GM19043 (cell line): ENCODE results near the gene CCDC146.
"Not testable (repeated sequence)": the region's sequence is repeated elsewhere in the genome, so short reads cannot be mapped to it uniquely, and the experiment has no call there.

Experiments used
- ATAC-seq: cut with Tn5 transposase; IDR thresholded peaks from one replicate; pipeline ENCODE4 v1.9.1; 2021; ENCODE audit warnings: low read depth; ENCODE audit not compliant: unreplicated experiment

CCDC146 gene

DNA sequence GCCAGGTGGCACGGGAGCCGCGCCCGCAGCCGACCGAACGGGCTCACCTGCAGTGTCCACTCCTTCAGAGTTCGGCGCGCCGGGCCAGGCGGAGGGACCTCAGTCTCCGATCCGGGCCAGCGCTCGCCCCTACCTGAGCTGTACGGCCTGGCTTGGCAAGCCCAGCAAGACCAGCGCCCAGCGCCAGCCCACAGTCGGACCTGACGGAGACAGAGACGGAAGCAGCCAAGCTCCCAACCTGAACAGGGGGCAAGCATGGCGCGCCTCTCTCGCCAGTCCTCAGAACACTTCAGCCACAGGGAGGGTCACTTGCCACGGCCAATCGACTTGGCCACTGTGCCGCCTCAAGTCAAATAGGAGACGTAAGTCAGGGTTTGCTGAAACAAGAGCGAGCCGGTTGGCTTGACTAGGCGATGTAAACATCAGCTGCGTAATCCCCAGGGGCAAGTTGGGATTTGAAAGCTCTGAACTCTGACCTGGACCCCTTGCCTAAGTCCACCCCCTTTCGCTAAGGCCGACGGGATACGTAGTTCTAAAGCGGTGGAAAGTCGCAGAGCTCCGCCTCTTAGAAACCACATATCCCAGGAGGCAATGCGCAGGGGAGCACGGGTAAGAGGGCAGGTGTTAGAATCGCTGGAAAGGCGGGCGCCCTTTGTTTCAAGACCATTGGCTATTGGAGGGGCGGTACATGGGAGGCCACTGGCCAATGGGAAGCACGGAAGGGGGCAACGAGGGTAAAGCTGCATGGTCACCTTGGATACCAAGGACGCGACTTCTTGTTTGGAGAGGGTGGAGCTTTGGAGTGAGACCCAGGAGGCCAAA, at the start of gene CCDC146:
Gene CCDC146, plus strand, starts transcription at position 756 of the 822 bp plus-strand sequence. CDS start 45,054 bp downstream, outside the sequence.
- ATAC-seq = peak; percentile 99

GRCh38 chr7:77074786-77075396, 47.5 kb upstream of the CCDC146 start:
- ATAC-seq = not testable (repeated sequence)

GRCh38 chr7:77077060-77077459, 45.4 kb upstream of the CCDC146 start:
- ATAC-seq = not testable (repeated sequence)

GRCh38 chr7:77079112-77079511, 43.3 kb upstream of the CCDC146 start:
- ATAC-seq = not testable (repeated sequence)

DNA sequence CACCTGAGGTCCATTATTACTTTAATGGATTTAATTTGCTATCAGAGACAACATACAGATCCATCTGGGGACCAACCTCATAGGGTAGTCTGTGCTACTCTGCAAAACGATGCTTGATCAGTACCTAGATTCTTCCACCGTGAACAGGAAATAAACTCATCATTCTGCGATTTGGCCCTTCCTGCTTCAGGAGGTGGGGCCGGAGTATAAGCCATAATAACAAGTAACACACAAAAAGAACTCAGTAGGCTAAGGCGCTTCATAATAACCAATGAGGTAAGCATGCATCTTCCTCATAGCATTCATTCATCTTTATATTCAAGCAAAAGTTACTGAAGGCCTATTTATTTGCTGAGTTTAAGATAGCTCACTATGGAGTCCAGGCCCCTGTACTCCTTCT, 42.8 kb upstream of the CCDC146 start:
- not testable (repeated sequence) for ATAC-seq

- not testable (repeated sequence) for ATAC-seq
Observed at GRCh38 chr7:77080236-77080635, 42.2 kb upstream of the CCDC146 start.

GRCh38 chr7:77082192-77082591, 40.2 kb upstream of the CCDC146 start:
- ATAC-seq = not testable (repeated sequence)

- not testable (repeated sequence) for ATAC-seq
Observed at GRCh38 chr7:77092301-77092700, 30.1 kb upstream of the CCDC146 start.

DNA sequence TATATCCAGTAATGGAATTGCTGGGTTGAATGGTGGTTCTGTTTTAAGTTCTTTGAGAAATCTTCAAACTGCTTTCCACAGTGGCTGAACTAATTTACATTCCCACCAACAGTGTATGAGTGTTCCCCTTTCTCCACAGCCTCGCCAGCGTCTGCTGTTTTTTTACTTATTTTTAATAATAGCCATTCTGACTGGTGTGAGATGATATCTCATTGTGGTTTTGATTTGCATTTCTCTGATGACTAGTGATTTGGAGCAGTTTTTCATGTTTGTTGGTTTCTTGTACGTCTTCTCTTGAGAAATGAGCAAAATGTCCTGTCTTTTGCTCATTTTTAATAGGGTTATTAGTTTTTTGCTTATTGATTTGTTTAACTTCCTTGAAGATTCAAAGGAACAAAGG, 21.9 kb upstream of the CCDC146 start:
- ATAC-seq = not testable (repeated sequence)

GRCh38 chr7:77101187-77101586, 21.2 kb upstream of the CCDC146 start:
- not testable (repeated sequence) for ATAC-seq

DNA sequence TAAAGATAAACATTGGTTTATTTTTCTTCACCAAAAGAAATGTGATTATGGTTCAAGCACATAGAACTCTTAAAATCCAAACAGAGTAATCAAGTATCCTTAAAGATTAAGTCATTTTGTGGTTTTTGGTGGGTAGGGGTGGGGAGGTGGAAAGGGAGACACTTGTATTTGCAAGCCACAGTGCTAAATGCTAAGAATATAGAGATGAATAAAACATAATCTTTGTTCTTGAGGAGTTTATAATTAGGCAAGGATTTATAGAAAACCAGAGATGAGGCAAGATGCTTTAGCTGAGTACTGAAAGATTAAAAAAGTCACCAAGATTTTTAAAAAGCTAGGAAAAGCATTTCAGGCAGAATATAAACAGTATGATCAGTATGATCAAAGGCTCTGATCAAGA, 19.7 kb upstream of the CCDC146 start:
- not testable (repeated sequence) for ATAC-seq

DNA sequence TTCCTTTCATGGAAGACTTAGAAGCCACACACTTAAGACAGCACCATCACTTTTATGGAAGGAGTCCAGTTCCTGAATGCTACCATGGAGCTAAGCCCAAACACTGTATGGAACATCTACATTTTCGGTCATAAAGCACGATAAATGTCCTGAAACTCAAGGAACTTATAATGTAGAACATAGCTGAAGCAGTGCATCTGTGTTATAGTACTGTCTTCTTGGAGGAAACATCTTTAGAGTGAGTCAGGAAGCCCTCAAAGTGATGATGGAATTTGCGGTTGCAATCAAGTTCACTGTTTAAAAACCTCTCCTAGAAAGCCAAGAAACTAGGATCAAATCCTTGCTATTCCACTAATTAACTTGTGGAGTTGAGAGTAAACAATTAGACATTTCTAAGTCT, 16.5 kb upstream of the CCDC146 start:
- ATAC-seq = not testable (repeated sequence)

DNA sequence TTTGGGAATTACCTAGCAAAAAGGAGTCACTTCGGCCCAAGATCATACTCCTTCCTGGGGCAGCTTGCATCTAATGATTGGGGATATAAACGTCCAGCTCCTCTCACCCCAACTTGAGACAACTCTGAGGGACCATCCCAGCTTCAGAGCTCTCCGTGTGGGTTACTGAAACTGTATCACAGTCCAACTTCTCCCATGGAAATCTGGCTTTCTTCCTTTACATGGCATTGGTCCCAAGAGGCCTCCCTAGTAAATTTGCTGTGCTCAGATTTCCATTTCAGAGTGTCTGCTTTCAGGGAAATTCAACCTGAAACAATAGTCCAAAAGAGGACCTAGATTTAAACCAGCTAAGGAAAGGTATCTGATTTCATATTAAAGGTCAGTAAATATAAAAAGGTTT, 14.8 kb upstream of the CCDC146 start:
- not testable (repeated sequence) for ATAC-seq

DNA sequence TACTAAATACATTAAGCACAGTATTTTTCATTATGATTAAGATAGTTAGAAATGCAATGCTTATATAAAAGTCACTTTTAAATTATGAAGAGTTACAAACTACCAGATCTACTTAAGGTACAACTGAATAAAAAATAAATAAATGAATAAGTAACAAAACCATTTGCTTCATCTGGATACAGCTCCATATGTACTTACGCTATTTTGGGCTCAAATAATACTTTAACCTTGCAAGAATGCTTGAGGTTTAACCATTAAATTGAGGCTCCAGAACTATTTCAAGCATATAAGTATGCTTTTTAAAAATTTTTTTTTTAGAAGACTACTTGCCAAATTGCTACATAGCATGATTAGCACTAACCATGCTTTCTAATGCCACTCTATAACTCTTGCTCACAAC, 14.1 kb upstream of the CCDC146 start:
- ATAC-seq = not testable (repeated sequence)

DNA sequence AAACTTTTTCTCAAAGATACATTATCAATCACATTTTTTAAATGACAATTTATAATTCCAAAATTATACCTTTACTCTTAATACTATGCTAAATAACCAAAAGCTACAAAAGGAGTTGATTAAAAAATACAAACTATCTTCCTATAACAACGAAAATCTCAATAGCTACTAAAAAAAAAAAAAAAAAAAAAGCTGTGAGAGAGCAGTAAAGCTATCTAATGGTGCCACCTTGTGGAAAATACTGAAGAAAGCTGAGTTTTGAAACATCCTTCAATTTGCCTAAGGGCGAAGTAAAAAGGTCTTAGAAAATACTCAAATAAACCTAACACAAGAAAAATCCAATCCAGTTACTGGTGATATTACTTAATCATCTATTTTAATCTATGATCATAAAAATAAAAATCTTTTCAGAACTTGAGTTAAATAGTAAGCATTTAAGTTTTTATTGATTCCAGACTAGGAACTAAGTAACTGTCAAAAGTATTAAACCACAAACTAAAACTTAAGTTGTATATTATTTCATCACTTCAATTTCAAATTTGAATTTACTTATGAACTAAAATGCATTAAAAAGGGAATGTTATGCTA, 9.6 kb upstream of the CCDC146 start:
- not testable (repeated sequence) for ATAC-seq

DNA sequence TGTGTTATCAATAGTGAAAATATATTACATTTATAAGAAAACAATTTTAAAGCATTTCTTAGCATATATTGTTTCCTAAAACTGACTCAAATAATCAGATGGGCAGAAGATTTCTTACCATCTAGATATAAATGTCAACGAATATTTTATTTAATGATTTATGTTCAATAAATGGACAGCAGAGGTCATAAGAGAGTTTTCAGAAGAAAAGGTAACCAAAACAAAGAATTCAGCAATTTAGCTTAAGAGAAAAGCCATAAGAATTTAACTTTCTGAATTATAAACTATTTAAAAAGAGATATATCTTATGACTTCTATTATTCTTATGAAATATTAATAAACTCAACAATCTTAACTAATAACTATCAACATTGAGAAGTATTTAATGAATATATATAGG, 3.1 kb downstream of the CCDC146 start:
- ATAC-seq = not testable (repeated sequence)

DNA sequence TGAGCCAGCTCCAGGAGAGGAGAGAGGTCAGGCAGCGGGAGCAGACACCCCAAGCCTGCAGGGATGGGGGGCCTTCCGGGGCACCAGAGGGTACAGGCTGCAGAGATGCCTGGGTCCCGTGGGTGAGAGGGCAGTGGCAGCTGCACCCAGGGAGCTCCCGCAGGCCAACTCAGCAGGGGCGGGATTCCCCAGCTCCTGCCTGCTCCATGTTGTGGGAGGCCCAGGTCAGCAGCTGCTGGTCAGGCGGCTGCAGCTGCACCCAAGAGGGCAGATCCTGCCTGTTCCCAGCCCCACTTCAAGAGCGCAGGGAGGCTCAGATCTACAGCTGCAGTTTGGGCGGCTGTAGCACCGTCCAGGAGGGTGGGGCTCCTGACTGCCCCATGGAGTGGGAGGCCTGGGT, 4.6 kb downstream of the CCDC146 start:
- not testable (repeated sequence) for ATAC-seq

DNA sequence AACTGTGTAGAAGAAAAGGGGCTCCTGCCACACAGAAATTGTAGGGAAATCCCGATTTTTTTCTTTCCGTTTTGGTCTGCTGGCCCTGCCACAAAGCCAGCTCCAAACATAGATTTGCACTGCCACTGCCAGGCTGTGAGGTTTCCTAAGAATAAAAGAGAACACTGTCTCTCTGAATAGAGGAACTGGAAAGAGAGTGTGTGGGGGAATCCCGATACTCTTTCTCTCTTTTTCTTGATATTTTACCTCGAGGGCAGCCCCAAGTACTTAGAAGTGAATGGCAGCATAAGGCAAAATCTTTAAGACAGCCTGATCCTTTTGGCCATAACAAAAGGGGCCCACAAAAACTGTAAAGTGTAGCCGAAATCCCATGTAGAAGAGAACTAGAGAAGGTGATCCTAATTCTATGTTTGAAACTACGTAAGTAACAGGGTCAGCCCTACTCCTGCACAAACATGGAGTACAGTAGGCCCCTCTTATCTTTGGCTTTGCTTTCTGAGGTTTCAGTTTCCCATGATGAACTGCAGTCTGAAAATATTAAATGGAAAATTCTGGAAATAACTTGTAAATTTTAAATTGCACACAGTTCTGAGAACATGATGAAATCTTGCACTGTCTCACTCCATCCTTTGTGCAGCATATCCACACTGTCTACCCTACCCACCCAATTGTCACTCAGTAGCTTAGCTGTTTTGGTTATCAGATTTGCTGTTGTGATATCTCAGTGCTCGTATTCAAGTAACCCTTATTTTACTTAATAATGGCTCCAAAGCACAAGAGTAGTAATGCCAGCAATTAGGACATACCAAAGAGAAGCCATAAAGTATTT, 6.4 kb downstream of the CCDC146 start:
- peak; percentile 81 for ATAC-seq

- not testable (repeated sequence) for ATAC-seq
Observed at GRCh38 chr7:77131781-77132180, 9.4 kb downstream of the CCDC146 start.

DNA sequence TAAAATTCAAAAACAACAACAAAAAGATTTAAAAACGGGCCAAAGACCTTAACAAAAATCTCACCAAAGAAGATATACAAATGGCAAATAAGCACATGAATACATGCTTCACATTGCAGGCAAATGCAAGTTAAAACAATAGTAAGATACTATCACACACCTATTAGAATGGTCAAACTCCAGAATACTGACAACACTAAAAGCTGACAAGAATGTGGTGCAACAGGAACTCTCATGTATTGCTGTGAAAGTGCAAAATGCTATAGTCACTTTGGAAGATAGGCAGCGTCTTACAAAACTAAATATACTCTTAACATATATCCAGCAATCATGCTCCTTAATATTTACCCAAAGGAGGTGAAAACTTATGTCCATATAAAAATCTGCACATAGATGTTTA, 16.3 kb downstream of the CCDC146 start:
- not testable (repeated sequence) for ATAC-seq
